Measurements from ENCODE around the gene PRR35.

The PRR35 gene

GRCh38 chr16:576823-577201 is 16.6 kb downstream of the PRR35 start:
- H3K27ac ChIP-seq (ENCODE audit: low read depth, low read length): no peak overlapping the region
- no peaks in the 10 kb centered on the region for H3K4me1 ChIP-seq (ENCODE audit: control insufficient read depth, insufficient read depth, low read length)
- no peaks in the 10 kb centered on the region for H3K27me3 ChIP-seq (ENCODE audit: control insufficient read depth, insufficient read depth, low read length)
- H3K9ac ChIP-seq (ENCODE audit: low read length): no peak overlapping the region
- no peak overlapping the region for H3K4me3 ChIP-seq (ENCODE audit: low read length)
- peaks cover 2% of the 10 kb centered on the region for H3K36me3 ChIP-seq (ENCODE audit: control insufficient read depth, insufficient read depth, low read length)

DNA sequence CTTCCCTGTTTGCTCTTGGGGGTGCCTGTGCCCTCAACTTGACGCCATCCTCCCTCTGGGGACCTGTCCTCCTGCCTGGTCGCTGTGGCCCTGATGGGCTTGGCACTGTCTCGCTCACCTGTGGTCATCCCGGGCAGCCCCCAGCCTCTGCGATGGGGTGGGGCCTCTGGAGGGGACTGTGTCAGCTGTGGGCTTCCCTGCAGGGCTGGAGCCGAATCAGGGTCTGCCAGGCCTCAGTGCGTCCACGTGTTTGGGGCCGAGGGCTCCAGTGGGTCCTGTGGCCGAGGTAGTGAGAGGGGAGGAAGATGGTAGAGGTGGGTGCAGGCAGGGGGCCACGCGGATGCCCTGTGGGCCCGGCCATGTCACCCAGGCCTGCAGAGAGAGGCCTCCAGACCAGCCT is 17.6 kb downstream of the PRR35 start:
- Histone ChIP-seq H3K27me3 (ENCODE audit: control insufficient read depth, insufficient read depth, low read length) (no peaks in the 10 kb centered on the region), H3K36me3 (ENCODE audit: control insufficient read depth, insufficient read depth, low read length) (peaks cover 2% of the 10 kb centered on the region), H3K4me1 (ENCODE audit: control insufficient read depth, insufficient read depth, low read length) (no peaks in the 10 kb centered on the region), H3K4me3 (ENCODE audit: low read length) (no peak overlapping the region), H3K27ac (ENCODE audit: low read depth, low read length) (no peak overlapping the region), H3K9ac (ENCODE audit: low read length) (no peak overlapping the region)

- Histone ChIP-seq H3K9ac (ENCODE audit: low read length) (no peak overlapping the region), H3K4me3 (ENCODE audit: low read length) (no peak overlapping the region), H3K4me1 (ENCODE audit: control insufficient read depth, insufficient read depth, low read length) (no peaks in the 10 kb centered on the region), H3K36me3 (ENCODE audit: control insufficient read depth, insufficient read depth, low read length) (peaks cover 2% of the 10 kb centered on the region), H3K27me3 (ENCODE audit: control insufficient read depth, insufficient read depth, low read length) (no peaks in the 10 kb centered on the region), H3K27ac (ENCODE audit: low read depth, low read length) (no peak overlapping the region)
Measured at GRCh38 chr16:578232-578869, 18.2 kb downstream of the PRR35 start.

DNA sequence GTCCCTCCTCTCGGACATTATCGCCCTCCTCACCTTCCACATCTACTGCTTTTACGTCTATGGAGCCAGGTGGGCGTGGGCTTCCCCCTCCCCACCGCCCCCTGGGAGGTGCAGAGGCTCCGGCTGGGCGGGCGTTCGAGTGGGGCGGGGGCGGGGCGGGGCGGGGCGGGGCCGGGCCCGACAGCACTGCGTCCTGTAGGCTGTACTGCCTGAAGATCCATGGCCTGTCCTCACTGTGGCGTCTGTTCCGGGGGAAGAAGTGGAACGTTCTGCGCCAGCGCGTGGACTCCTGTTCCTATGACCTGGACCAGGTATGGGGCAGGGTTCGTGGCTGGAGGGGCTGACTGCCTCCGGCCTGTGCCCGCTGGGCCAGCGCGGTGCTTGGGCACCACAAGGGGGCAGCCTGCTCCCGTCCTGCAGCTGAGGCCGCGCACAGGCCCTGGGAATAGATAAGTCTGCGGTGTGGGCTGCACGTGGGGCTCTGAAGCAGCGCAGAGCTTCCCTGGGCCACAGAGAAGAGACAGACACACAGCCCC is 18.7 kb downstream of the PRR35 start:
- Histone ChIP-seq H3K27ac (ENCODE audit: low read depth, low read length) (no peak overlapping the region), H3K9ac (ENCODE audit: low read length) (no peak overlapping the region), H3K36me3 (ENCODE audit: control insufficient read depth, insufficient read depth, low read length) (peaks cover 2% of the 10 kb centered on the region), H3K4me3 (ENCODE audit: low read length) (peak overlapping the region; percentile 60), H3K4me1 (ENCODE audit: control insufficient read depth, insufficient read depth, low read length) (no peaks in the 10 kb centered on the region), H3K27me3 (ENCODE audit: control insufficient read depth, insufficient read depth, low read length) (no peaks in the 10 kb centered on the region)

GRCh38 chr16:580141-580945 is 20.1 kb downstream of the PRR35 start:
- Histone ChIP-seq H3K36me3 (ENCODE audit: control insufficient read depth, insufficient read depth, low read length) (peaks cover 2% of the 10 kb centered on the region), H3K9ac (ENCODE audit: low read length) (no peak overlapping the region), H3K4me3 (ENCODE audit: low read length) (no peak overlapping the region), H3K4me1 (ENCODE audit: control insufficient read depth, insufficient read depth, low read length) (no peaks in the 10 kb centered on the region), H3K27me3 (ENCODE audit: control insufficient read depth, insufficient read depth, low read length) (peaks cover 2% of the 10 kb centered on the region), H3K27ac (ENCODE audit: low read depth, low read length) (no peak overlapping the region)

- no peak overlapping the region for H3K4me3 ChIP-seq (ENCODE audit: low read length)
- H3K36me3 ChIP-seq (ENCODE audit: control insufficient read depth, insufficient read depth, low read length): no peaks in the 10 kb centered on the region
- H3K27ac ChIP-seq (ENCODE audit: low read depth, low read length): no peak overlapping the region
- H3K4me1 ChIP-seq (ENCODE audit: control insufficient read depth, insufficient read depth, low read length): no peaks in the 10 kb centered on the region
- H3K9ac ChIP-seq (ENCODE audit: low read length): no peak overlapping the region
- H3K27me3 ChIP-seq (ENCODE audit: control insufficient read depth, insufficient read depth, low read length): peaks cover 4% of the 10 kb centered on the region
Measured at GRCh38 chr16:580946-581498, 20.8 kb downstream of the PRR35 start.

- Histone ChIP-seq H3K4me1 (ENCODE audit: control insufficient read depth, insufficient read depth, low read length) (no peaks in the 10 kb centered on the region), H3K9ac (ENCODE audit: low read length) (no peak overlapping the region), H3K4me3 (ENCODE audit: low read length) (no peak overlapping the region), H3K27ac (ENCODE audit: low read depth, low read length) (no peak overlapping the region), H3K36me3 (ENCODE audit: control insufficient read depth, insufficient read depth, low read length) (no peaks in the 10 kb centered on the region), H3K27me3 (ENCODE audit: control insufficient read depth, insufficient read depth, low read length) (peaks cover 4% of the 10 kb centered on the region)
Measured at GRCh38 chr16:582218-582613, 22.0 kb downstream of the PRR35 start.

DNA sequence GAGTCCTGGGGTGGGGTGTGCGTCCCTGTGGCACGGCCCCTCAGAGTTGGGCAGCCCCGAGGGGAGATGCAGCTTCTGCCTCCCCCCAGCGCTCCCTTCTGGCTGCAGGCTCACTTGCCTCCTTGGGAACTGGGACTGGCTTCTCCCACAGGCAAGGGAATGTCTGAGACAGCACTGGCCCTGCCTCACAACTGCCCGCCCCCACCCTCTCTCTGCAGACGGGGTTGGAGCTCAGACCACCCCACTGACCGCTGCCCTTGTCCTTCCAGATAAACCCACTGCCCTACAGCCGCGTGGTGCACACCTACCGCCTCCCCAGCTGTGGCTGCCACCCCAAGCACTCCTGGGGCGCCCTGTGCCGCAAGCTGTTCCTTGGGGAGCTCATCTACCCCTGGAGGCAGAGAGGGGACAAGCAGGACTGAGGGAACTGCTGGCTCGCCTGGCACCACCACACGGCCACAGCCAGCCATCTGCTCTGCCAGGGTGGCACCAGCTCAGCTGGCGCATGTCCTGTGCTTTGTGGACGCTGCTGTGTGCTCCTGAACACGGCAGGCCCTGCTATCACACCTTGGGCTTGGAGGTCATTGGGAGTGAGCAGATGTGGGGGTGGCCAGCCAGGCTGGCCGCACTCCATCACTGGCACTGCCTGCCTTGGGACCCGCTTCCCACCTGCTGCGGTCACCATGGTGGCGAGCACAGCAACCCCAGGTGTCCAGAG is 22.6 kb downstream of the PRR35 start:
- no peak overlapping the region for H3K27ac ChIP-seq (ENCODE audit: low read depth, low read length)
- H3K4me3 ChIP-seq (ENCODE audit: low read length): no peak overlapping the region
- H3K9ac ChIP-seq (ENCODE audit: low read length): no peak overlapping the region
- H3K36me3 ChIP-seq (ENCODE audit: control insufficient read depth, insufficient read depth, low read length): no peaks in the 10 kb centered on the region
- H3K4me1 ChIP-seq (ENCODE audit: control insufficient read depth, insufficient read depth, low read length): no peaks in the 10 kb centered on the region
- peaks cover 4% of the 10 kb centered on the region for H3K27me3 ChIP-seq (ENCODE audit: control insufficient read depth, insufficient read depth, low read length)

DNA sequence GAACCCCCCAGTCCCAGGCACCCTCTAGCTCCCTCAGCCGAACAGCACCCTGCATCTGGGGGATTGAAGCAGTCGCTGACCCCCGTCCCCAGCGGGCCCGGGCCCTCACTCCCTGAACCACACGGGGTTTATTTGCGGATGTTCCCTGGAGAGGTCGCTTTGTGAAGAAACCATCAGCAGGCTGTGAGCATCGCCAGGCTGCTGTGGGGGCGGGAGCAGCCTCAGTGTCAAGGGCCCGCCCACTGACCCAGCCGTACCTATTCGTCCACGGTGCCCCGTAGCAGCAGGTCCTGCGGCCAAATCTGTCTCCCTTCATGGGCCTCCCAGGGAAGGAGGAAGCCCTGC is 23.2 kb downstream of the PRR35 start:
- Histone ChIP-seq H3K4me1 (ENCODE audit: control insufficient read depth, insufficient read depth, low read length) (peaks cover 5% of the 10 kb centered on the region), H3K27me3 (ENCODE audit: control insufficient read depth, insufficient read depth, low read length) (peaks cover 4% of the 10 kb centered on the region), H3K27ac (ENCODE audit: low read depth, low read length) (no peak overlapping the region), H3K36me3 (ENCODE audit: control insufficient read depth, insufficient read depth, low read length) (no peaks in the 10 kb centered on the region), H3K9ac (ENCODE audit: low read length) (no peak overlapping the region), H3K4me3 (ENCODE audit: low read length) (no peak overlapping the region)

DNA sequence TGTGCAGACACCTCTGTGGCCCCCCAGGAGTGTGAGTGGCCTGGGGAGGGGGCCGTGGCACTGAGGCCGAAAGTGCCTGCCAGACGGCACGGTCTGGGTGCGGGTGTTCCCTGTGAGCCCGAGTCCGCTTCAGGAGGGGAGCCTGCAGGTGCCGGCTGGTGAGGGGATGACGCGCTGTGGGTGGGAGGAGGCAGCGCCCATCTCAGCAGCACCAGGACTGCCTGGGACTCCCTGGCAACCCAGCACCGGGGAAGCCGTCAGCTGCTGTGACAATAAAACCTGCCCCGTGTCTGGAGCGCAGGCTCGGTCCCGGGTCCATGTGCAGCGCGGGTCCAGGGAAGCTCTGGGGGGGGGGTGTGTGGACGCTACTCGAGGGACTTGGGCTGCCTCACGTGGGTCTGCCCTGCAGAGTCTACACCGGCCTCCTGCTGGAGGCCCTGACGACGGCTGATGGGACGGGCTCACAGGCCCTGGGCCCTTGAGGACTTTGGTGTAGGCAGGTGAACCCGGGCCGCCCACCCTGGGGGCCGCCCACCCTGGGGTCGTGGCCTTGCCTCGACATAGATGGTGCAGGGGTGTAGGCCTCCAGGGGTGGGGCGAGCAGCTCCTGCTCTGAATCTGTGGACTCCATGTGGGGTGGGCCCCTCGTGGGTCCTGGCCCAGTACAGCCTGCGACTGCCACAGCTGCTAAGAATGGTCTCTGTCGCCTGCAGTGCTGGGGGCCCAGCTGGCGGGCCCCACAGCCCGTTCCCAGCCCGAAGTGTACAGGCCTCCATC is 23.8 kb downstream of the PRR35 start:
- Histone ChIP-seq H3K4me1 (ENCODE audit: control insufficient read depth, insufficient read depth, low read length) (peaks cover 6% of the 10 kb centered on the region), H3K36me3 (ENCODE audit: control insufficient read depth, insufficient read depth, low read length) (no peaks in the 10 kb centered on the region), H3K9ac (ENCODE audit: low read length) (no peak overlapping the region), H3K4me3 (ENCODE audit: low read length) (no peak overlapping the region), H3K27me3 (ENCODE audit: control insufficient read depth, insufficient read depth, low read length) (peaks cover 4% of the 10 kb centered on the region), H3K27ac (ENCODE audit: low read depth, low read length) (no peak overlapping the region)

DNA sequence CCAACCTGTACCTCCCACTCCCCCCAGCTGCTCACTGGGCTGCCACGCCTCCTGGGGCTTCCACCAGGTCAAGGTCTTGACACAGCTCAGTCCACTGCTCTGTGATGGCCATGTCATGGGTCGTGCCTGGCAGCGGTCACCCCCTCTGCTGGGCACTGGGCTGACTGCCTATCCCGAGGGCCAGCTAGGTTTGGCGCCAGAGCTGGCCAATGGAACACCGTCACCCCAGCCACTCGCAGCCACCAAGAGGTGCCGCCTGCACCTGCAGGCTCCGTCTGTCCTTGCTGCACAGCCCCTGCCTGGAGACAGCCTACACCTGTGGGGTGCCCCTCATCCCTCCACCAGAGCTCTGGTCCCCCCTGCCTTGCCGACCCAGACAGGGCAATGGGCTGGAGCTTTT is 25.2 kb downstream of the PRR35 start:
- Histone ChIP-seq H3K27me3 (ENCODE audit: control insufficient read depth, insufficient read depth, low read length) (peaks cover 4% of the 10 kb centered on the region), H3K27ac (ENCODE audit: low read depth, low read length) (no peak overlapping the region), H3K4me1 (ENCODE audit: control insufficient read depth, insufficient read depth, low read length) (peaks cover 6% of the 10 kb centered on the region), H3K4me3 (ENCODE audit: low read length) (no peak overlapping the region), H3K9ac (ENCODE audit: low read length) (no peak overlapping the region), H3K36me3 (ENCODE audit: control insufficient read depth, insufficient read depth, low read length) (no peaks in the 10 kb centered on the region)
